ENCODE results near the gene MARS2. TPM values are rescaled to one million over a fixed set of nuclear protein-coding genes. Genes with fewer than 3 reads are reported as not detected.
"Not testable (repeated sequence)": the region's sequence is repeated elsewhere in the genome, so short reads cannot be mapped to it uniquely, and the experiment has no call there.

MARS2 gene
- total RNA-seq, 2 experiments from 2014 or later = 24.3 to 25.1 TPM

DNA sequence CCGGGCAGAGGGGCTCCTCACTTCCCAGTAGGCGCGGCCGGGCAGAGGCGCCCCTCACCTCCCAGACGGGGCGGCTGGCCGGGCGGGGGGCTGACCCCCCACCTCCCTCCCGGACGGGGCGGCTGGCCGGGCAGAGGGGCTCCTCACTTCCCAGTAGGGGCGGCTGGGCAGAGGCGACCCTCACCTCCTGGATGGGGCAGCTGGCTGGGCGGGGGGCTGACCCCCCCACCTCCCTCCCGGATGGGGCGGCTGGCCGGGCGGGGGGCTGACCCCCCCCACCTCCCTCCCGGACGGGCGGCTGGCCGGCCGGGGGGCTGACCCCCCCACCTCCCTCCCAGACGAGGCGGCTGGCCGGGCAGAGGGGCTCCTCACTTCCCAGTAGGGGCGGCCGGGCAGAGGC, 9.2 kb upstream of the MARS2 start:
- H3K36me3 Mint-ChIP-seq, H3K4me3 Mint-ChIP-seq, DNase-seq, H3K27ac Mint-ChIP-seq, H3K27me3 Mint-ChIP-seq, H3K9me3 Mint-ChIP-seq: not testable (repeated sequence)
- peaks cover 15% of the 10 kb centered on the region for H3K4me1 Mint-ChIP-seq

DNA sequence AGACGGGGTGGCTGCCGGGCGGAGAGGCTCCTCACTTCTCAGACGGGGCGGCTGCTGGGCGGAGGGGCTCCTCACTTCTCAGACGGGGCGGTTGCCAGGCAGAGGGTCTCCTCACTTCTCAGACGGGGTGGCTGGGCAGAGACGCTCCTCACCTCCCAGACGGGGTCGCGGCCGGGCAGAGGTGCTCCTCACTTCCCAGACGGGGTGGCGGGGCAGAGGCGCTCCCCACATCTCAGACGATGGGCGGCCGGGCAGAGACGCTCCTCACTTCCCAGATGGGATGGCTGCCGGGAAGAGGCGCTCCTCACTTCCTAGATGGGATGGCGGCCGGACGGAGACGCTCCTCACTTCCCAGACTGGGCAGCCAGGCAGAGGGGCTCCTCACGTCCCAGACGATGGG, 8.6 kb upstream of the MARS2 start:
- not testable (repeated sequence) for H3K27me3 Mint-ChIP-seq, H3K36me3 Mint-ChIP-seq, DNase-seq, H3K9me3 Mint-ChIP-seq, H3K4me3 Mint-ChIP-seq, H3K27ac Mint-ChIP-seq
- H3K4me1 Mint-ChIP-seq = peaks cover 17% of the 10 kb centered on the region

DNA sequence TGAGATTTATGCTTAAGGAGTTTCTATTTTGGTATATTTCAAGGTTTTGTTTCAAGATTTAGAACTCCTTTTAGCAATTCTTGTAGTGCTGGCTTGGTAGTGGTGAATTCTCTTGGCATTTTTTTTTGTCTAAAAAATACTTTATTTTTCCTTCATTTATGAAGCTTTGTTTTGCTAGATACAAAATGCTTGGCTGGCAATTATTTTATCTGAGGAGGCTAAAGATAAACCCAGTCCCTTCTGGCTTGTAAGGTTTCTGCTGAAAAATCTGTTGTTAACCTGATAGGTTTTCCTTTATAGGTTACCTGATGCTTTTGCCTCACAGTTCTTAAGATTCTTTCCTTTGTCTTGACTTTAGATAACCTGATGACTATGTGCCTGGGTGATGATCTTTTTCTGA, 5.4 kb upstream of the MARS2 start:
- H3K27me3 Mint-ChIP-seq, H3K27ac Mint-ChIP-seq, H3K36me3 Mint-ChIP-seq, DNase-seq, H3K4me3 Mint-ChIP-seq, H3K9me3 Mint-ChIP-seq: not testable (repeated sequence)
- peaks cover 25% of the 10 kb centered on the region for H3K4me1 Mint-ChIP-seq

DNA sequence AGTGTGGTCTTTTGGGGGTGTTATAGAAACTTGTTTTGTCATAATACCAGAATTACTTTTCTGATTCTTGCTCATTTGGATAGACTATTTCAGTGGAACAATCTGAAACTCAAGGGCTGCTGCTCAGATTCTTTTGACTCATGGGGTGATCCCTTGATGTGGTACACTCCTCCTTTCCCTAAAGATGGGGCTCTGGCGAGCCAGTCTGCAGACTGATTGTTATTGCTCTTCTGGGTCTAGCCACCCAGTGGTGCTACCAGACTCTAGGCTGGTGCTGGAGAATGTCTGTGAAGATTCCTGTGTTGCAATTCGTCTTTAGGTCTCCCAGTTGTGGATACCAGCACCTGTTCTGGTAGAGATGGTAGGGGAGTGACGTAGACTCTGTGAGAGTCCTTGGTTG, 4.2 kb upstream of the MARS2 start:
- H3K4me3 Mint-ChIP-seq = no peak overlapping the region
- peaks cover 26% of the 10 kb centered on the region for H3K4me1 Mint-ChIP-seq
- H3K27ac Mint-ChIP-seq = peak overlapping the region; percentile 21

DNA sequence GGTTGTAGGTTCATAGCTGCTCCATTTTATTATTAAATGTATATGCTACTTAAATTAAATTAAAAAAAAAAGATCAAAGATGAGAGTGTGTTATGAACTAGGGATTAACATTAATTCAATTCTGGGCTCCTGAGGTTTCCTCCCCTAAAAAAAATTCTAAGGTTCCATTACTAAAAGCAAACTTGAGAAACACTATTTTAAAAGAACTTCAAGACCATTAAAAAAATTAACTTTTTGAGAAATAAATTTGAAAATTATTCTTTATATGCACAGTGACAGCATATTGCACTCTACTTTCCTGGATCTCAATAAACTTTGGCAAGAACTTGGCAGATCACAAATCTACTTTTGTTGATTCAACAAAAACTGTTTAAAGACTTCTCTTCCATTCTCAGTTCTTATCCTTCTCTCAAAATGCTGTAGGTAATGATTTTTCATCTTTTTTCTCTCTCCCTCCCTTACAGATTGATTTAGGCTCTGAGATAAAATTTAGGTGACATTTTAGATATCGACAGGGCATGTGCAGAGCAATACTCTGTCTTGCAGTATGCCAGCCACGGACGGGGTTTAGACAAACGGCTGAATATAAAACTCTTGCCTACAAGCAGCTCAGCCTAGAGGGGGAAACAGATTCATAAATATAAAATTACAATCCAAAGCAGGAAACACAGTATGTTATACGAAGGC, 592 bp upstream of the MARS2 start:
- Mint-ChIP-seq H3K4me1 (peaks cover 36% of the 10 kb centered on the region), H3K36me3 (peaks cover 24% of the 10 kb centered on the region)

More for the DNA sequence above, 4.2 kb upstream of the MARS2 start:
- H3K27me3 Mint-ChIP-seq = no peaks in the 10 kb centered on the region
- peaks cover 1% of the 10 kb centered on the region for H3K36me3 Mint-ChIP-seq
- DNase-seq = peak; percentile 40
- no peaks in the 10 kb centered on the region for H3K9me3 Mint-ChIP-seq

DNA sequence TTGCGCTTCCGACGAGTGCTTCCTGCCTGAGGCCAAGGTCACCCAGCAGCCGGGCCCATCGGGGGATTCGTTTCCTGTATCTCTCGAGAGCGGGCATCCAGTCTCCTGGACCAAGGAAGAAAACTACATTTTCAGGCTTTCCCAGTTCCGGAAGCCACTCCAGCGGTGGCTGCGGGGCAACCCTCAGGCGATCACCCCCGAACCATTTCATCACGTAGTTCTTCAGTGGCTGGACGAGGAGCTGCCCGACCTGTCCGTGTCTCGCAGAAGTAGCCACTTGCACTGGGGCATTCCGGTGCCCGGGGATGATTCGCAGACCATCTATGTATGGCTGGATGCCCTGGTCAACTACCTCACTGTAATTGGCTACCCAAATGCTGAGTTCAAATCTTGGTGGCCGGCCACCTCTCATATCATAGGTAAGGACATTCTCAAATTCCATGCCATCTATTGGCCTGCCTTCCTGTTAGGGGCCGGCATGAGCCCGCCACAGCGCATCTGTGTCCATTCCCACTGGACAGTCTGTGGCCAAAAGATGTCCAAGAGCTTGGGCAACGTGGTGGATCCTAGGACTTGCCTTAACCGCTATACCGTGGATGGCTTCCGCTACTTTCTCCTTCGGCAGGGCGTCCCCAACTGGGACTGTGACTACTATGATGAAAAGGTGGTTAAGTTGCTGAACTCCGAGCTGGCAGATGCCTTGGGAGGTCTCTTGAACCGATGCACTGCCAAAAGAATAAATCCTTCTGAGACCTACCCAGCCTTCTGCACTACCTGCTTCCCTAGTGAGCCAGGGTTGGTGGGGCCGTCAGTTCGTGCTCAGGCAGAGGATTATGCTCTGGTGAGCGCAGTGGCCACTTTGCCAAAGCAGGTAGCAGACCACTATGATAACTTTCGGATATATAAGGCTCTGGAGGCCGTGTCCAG, 1.0 kb downstream of the MARS2 start:
- Mint-ChIP-seq H3K27ac (peak overlapping the region; percentile 87), H3K4me3 (peak overlapping the region; percentile 92)

More for the DNA sequence above, 592 bp upstream of the MARS2 start:
- Mint-ChIP-seq H3K27me3 (no peaks in the 10 kb centered on the region), H3K27ac (peak overlapping the region; percentile 95), H3K4me3 (peak overlapping the region; percentile 84), H3K9me3 (no peaks in the 10 kb centered on the region)
- DNase-seq = no peak

DNA sequence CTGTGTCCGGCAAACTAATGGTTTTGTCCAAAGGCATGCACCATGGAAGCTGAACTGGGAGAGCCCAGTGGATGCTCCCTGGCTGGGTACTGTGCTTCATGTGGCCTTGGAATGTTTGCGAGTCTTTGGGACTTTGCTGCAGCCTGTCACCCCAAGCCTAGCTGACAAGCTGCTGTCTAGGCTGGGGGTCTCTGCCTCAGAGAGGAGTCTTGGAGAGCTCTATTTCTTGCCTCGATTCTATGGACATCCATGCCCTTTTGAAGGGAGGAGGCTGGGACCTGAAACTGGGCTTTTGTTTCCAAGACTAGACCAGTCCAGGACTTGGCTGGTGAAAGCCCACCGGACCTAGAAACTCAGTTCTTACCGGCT, 1.7 kb downstream of the MARS2 start:
- DNase-seq = no peak
- Mint-ChIP-seq H3K36me3 (peaks cover 35% of the 10 kb centered on the region), H3K4me3 (peak overlapping the region; percentile 92), H3K27ac (no peak overlapping the region), H3K27me3 (no peaks in the 10 kb centered on the region), H3K9me3 (no peaks in the 10 kb centered on the region), H3K4me1 (peaks cover 47% of the 10 kb centered on the region)

More for the DNA sequence above, 1.0 kb downstream of the MARS2 start:
- H3K36me3 Mint-ChIP-seq = peaks cover 31% of the 10 kb centered on the region
- H3K27me3 Mint-ChIP-seq = no peaks in the 10 kb centered on the region
- no peaks in the 10 kb centered on the region for H3K9me3 Mint-ChIP-seq
- H3K4me1 Mint-ChIP-seq = peaks cover 42% of the 10 kb centered on the region
- DNase-seq = no peak

DNA sequence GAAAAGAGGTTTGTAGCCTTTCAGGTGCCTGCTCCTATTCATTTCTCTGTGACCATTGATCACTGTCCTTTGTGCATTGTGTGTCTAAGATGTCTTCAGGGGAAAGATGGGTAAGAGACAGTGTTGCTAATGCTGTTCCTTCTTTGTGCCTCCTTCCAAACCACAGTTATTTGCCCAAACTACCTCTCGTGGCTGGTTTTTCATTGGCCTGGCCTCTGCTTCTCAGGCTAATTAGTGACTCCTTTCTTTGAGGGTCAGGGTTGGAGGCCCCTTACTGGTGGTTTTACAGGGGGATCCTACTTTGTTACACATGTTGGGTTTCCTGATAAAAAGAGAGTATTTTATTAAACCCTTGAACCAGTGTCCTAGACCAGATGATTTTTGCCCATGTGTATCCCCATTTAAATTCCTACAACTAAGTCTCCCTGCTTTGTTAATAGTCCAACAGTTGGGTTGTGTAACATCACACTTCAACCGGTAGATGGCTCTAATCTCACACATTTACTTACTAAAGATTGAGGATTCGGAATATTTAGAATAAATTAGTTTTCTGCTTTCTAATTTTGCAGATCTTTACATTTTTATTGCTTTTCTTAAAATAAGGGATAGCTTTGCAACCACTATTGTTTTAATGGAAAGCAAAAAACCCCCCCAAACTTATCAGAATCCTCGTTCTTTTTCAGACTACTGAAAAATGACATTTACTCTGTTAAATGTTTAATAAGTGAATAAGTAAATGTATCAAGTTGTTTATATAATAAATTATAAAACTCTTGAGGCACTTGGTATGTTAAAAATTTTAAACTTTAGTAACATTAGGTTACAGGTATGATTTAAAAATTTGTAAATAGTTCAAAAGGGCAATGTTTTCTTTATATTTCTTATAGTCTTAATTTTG, 2.4 kb downstream of the MARS2 start:
- DNase-seq = no peak
- Mint-ChIP-seq H3K36me3 (peaks cover 37% of the 10 kb centered on the region), H3K9me3 (no peaks in the 10 kb centered on the region), H3K27ac (peak overlapping the region; percentile 0), H3K4me1 (peaks cover 49% of the 10 kb centered on the region), H3K27me3 (no peaks in the 10 kb centered on the region), H3K4me3 (peak overlapping the region; percentile 92)

DNA sequence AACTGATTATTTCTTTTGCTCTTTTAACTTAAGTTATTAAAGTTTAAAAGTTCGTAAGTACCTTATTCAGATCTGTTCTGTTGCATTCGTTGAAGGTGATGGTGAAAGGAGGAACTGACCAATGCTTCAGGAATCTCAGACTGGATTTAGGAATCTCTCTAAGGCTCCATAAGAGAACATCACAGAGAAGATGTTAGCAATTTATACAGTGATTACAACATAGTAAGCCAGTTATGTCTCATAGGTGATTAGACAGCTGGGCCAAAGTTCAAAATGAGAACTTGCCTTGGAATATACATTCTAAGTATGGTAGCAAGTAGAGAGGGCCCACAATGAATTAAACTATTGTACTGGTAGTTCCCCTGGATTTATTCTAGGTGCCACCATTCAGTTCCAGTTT, 3.2 kb downstream of the MARS2 start:
- H3K27ac Mint-ChIP-seq = no peak overlapping the region
- H3K4me1 Mint-ChIP-seq = peaks cover 53% of the 10 kb centered on the region
- no peak for DNase-seq
- H3K27me3 Mint-ChIP-seq = no peaks in the 10 kb centered on the region
- H3K9me3 Mint-ChIP-seq = no peaks in the 10 kb centered on the region
- H3K4me3 Mint-ChIP-seq = peak overlapping the region; percentile 74
- H3K36me3 Mint-ChIP-seq = peaks cover 42% of the 10 kb centered on the region

DNA sequence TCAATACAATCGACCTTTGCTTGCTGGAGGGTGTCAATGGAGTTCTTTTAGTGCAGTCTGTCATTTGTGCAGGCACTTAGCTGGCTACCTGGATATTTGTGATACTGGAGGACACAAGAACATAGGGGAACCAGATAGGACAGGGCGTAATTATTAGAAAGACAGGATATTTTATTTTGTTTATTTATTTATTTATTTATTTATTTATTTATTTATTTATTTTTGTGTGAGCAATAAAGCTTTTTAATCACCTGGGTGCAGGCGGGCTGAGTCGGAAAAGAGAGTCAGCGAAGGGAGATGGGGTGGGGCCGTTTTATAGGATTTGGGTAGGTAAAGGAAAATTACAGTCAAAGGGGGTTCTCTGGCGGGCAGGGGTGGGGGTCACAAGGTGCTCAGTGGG, 4.0 kb downstream of the MARS2 start:
- not testable (repeated sequence) for DNase-seq, H3K27ac Mint-ChIP-seq, H3K27me3 Mint-ChIP-seq, H3K9me3 Mint-ChIP-seq
- Mint-ChIP-seq H3K4me1 (peaks cover 51% of the 10 kb centered on the region), H3K4me3 (peak overlapping the region; percentile 74), H3K36me3 (peaks cover 42% of the 10 kb centered on the region)

DNA sequence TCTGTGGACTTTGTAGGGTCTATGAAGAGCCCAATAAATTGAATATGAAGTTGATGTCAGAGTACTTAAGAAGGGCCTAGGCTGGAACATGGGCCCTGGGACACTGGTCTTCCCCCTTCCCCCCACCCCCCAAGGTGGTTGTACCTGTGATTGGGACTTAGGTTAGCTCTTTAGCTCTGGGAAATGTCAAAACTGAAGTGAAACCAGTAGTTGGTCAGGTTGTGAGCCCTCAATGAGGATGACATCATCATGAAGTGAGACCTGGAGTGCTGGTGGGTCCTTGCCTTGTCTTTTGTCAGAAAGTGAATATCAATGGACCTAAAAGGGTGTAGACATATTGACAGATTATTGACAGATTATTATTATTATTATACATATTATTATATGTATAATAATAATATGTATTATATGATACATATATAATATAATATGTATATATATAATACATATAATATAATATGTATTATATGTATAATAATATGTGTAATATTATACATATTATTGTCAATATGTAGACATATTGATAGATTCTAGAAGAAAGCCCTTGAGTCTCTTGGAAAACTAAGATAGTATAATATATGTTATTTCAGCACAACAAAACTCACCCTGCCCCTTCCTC, 5.4 kb downstream of the MARS2 start:
- H3K27ac Mint-ChIP-seq = peak overlapping the region; percentile 34
- H3K4me1 Mint-ChIP-seq = peaks cover 48% of the 10 kb centered on the region
- no peaks in the 10 kb centered on the region for H3K27me3 Mint-ChIP-seq
- H3K9me3 Mint-ChIP-seq = no peaks in the 10 kb centered on the region
- peaks cover 45% of the 10 kb centered on the region for H3K36me3 Mint-ChIP-seq
- peak; percentile 31 for DNase-seq
- peak overlapping the region; percentile 50 for H3K4me3 Mint-ChIP-seq

DNA sequence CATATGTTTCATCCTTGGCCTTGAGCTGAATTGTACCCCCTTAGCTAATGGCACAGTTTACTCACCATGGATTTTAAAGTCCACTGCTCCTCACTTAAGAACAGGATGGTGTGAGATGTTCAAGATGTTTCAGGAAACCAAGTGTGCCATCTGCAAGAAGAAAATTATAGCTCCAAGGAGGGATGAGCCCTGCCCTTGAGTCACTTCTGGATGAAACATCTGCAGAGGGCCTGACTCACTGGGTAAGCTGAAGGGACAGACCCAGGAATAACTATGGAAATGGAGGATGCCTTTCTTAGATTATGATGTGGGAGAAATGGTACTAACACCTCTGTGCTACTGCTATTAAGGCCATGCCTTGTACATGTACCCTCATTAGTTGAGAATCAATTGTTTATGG, 6.4 kb downstream of the MARS2 start:
- no peaks in the 10 kb centered on the region for H3K27me3 Mint-ChIP-seq
- DNase-seq = no peak
- H3K4me3 Mint-ChIP-seq = no peak overlapping the region
- H3K27ac Mint-ChIP-seq = no peak overlapping the region
- H3K9me3 Mint-ChIP-seq = no peaks in the 10 kb centered on the region
- peaks cover 48% of the 10 kb centered on the region for H3K4me1 Mint-ChIP-seq
- peaks cover 40% of the 10 kb centered on the region for H3K36me3 Mint-ChIP-seq

DNA sequence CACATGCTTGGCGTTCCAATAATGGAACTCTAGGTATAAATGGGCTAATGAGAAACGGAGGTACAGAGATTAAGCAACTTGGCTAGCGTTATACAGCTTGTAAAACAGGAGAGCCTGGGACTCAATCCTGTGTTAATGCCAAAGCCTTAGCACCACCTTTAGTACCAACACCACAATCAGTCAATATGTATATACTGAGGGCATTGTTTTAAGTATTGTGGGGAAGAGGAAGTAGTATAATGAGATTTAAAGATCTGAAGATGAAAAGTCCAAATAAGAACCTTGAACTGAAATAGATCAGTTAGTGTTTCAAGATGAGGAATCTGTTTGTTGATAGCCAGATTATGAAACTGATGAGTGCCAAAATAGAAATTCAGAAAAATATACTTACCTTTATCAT, 8.1 kb downstream of the MARS2 start:
- no peaks in the 10 kb centered on the region for H3K27me3 Mint-ChIP-seq
- peaks cover 36% of the 10 kb centered on the region for H3K36me3 Mint-ChIP-seq
- no peak for DNase-seq
- H3K4me3 Mint-ChIP-seq = no peak overlapping the region
- peaks cover 44% of the 10 kb centered on the region for H3K4me1 Mint-ChIP-seq
- H3K9me3 Mint-ChIP-seq = no peaks in the 10 kb centered on the region
- H3K27ac Mint-ChIP-seq = no peak overlapping the region

DNA sequence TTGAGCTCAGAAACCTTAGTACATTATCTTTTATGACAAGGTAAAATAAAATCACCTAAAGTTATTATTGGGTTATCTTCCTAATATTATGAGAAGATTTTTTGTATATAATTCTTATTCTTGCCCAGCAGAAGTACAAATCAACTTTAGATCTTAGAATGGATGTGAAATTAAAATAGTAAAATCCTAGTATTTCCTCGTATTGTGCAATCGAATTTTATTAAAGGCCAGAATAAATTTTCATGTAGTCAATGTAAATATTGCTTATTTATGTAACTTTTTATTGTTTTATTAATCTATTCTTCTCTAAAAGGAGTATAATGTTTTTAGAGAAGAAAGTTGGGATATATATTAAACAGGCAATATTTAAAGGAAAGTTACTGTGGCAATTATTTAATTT, 12.7 kb downstream of the MARS2 start:
- Mint-ChIP-seq H3K27ac (no peak overlapping the region), H3K27me3 (no peaks in the 10 kb centered on the region), H3K4me1 (peaks cover 10% of the 10 kb centered on the region), H3K36me3 (peaks cover 8% of the 10 kb centered on the region), H3K9me3 (no peaks in the 10 kb centered on the region), H3K4me3 (no peak overlapping the region)
- DNase-seq = no peak
